Progenitor cell of endocrine pancreas (in vitro differentiated cells): ENCODE results near the gene EEPD1. TPM values are rescaled to one million over a fixed set of nuclear protein-coding genes. Genes with fewer than 3 reads are reported as not detected.

Experiments used
- DNase-seq: peaks from one replicate; pipeline ENCODE4 v3.0.0; 2021; ENCODE audit warnings: low spot score; ENCODE audit not compliant: unreplicated experiment
- H3K27ac Mint-ChIP-seq: 2 replicates; pipeline ENCODE4 v1.8.0; 2021; ENCODE audit warnings: mild to moderate bottlenecking, moderate library complexity, mixed read lengths
- H3K27me3 Mint-ChIP-seq: 2 replicates; pipeline ENCODE4 v1.8.0; 2021; ENCODE audit warnings: mixed read lengths
- H3K36me3 Mint-ChIP-seq: 2 replicates; pipeline ENCODE4 v1.8.0; 2022; ENCODE audit warnings: mixed read lengths; ENCODE audit not compliant: insufficient read depth
- H3K4me1 Mint-ChIP-seq: 2 replicates; pipeline ENCODE4 v1.8.0; 2021; ENCODE audit warnings: low read depth, mixed read lengths
- H3K4me3 Mint-ChIP-seq: 2 replicates; pipeline ENCODE4 v1.8.0; 2021; ENCODE audit warnings: low read depth, mild to moderate bottlenecking, moderate library complexity, mixed read lengths
- H3K9me3 Mint-ChIP-seq: 2 replicates; pipeline ENCODE4 v1.8.0; 2021; ENCODE audit warnings: low read depth, mixed read lengths
- total RNA-seq: library from RNA; stranded (reverse); gene quantifications from 2 replicates; pipeline ENCODE4 v1.2.1, GENCODE V29; 2021
- TF ChIP-seq, protein P1 (sequence below): fragments of 200-600 bp; sonication (generic); IDR thresholded peaks from one replicate; pipeline ENCODE4 v1.5.0; 2021; ENCODE audit warnings: antibody characterized with exemption, mild to moderate bottlenecking; ENCODE audit not compliant: unreplicated experiment

EEPD1 gene
- total RNA-seq, 1 donor from 2014 or later = 10.6 TPM

DNA sequence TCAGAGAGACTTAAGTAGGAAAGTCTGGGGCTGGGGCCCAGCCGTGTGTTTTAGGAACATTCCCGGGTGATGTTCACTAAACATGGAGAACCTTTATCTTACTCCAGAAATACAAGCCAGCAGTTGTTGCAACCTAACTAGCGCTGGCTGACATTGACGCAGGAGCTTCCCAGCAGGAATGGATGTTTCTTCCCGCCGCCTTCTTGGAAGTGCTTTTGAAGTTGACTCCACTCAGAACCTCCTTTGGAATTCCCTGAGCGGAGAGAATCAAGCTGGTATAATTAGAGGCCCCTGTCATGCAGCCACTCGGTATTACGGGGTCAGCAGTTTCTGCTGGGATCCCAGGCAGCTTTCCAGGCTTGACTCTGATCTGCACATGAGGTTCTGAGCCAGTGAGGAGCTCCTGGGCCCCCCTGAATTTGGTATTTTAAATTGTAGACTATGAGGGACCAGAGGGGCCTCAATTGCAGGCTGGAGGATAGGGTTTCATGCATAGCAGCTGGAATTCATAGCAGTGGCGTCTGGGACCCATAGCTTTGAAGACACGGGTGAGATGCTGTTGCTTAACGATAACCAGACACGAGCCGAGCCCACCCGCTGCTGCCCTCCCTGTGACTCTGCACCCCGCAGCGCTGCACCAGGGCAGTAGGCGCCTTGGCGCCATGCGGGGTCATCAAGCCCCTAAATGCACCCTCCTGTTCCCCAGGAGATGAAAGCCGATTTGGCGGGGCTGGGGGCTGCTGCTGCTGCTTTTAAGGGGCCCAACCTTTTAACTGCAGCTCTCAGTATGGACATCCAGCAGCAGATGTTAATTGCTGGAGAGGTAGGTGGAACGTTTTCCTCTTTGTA is 61.8 kb downstream of the EEPD1 start:
- Mint-ChIP-seq H3K4me3 (no peak overlapping the region), H3K27me3 (no peaks in the 10 kb centered on the region), H3K4me1 (peaks cover 16% of the 10 kb centered on the region), H3K36me3 (peaks cover 5% of the 10 kb centered on the region), H3K9me3 (no peaks in the 10 kb centered on the region), H3K27ac (no peak overlapping the region)
- no peak for DNase-seq
- TF ChIP-seq, protein P1, sequence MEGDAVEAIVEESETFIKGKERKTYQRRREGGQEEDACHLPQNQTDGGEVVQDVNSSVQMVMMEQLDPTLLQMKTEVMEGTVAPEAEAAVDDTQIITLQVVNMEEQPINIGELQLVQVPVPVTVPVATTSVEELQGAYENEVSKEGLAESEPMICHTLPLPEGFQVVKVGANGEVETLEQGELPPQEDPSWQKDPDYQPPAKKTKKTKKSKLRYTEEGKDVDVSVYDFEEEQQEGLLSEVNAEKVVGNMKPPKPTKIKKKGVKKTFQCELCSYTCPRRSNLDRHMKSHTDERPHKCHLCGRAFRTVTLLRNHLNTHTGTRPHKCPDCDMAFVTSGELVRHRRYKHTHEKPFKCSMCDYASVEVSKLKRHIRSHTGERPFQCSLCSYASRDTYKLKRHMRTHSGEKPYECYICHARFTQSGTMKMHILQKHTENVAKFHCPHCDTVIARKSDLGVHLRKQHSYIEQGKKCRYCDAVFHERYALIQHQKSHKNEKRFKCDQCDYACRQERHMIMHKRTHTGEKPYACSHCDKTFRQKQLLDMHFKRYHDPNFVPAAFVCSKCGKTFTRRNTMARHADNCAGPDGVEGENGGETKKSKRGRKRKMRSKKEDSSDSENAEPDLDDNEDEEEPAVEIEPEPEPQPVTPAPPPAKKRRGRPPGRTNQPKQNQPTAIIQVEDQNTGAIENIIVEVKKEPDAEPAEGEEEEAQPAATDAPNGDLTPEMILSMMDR = no peak

DNA sequence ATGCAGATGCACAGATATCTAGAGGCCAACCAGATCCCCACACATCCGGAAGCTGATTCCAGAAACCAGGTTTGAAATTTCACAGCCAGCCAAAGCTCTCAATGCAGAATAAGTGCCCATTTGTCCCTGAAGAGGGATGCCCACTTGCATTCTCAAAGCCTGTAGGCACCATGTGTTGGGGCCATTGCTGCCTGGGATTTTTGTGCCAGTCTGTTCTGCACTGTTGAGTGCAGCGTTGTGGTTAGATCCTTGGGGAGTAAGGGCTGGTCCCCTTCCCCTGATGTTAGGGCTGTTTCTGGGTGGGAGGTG is 62.4 kb downstream of the EEPD1 start:
- Mint-ChIP-seq H3K9me3 (no peaks in the 10 kb centered on the region), H3K27me3 (no peaks in the 10 kb centered on the region), H3K36me3 (peaks cover 5% of the 10 kb centered on the region), H3K4me1 (peaks cover 15% of the 10 kb centered on the region), H3K27ac (no peak overlapping the region), H3K4me3 (no peak overlapping the region)
- DNase-seq = no peak
- TF ChIP-seq, protein P1 = no peak

DNA sequence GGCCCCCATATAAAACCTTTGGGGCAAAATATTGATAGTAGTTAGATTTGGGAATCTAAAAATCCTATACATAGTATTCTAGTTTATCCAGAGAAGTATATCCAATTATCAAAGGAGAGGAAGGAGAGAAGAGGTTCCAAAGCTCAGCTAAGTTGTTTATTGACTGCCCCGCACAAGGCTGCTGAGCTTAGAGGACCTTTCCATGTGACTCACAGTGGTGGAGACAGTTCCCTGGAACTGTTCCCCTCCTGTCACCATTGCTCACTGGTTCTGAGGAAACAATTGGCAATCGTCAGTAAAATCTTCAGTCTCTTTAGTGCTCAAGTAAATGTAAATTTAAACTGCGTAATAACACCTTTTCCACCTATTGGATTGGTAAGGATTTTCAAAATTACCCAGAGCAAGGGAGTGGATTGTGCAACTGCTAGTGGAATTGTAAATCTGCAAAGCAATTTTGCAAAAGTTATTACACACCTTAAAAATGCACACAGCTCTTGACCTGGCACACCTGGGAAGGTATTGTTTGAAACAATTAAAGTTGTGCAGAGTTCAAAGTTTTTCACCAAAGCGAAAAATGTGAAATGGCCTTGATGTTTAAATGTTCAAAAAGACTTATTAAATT is 63.1 kb downstream of the EEPD1 start:
- peaks cover 11% of the 10 kb centered on the region for H3K4me1 Mint-ChIP-seq
- TF ChIP-seq, protein P1 = no peak
- H3K27me3 Mint-ChIP-seq = no peaks in the 10 kb centered on the region
- peaks cover 5% of the 10 kb centered on the region for H3K36me3 Mint-ChIP-seq
- H3K27ac Mint-ChIP-seq = no peak overlapping the region
- DNase-seq = no peak
- H3K4me3 Mint-ChIP-seq = no peak overlapping the region
- no peaks in the 10 kb centered on the region for H3K9me3 Mint-ChIP-seq

DNA sequence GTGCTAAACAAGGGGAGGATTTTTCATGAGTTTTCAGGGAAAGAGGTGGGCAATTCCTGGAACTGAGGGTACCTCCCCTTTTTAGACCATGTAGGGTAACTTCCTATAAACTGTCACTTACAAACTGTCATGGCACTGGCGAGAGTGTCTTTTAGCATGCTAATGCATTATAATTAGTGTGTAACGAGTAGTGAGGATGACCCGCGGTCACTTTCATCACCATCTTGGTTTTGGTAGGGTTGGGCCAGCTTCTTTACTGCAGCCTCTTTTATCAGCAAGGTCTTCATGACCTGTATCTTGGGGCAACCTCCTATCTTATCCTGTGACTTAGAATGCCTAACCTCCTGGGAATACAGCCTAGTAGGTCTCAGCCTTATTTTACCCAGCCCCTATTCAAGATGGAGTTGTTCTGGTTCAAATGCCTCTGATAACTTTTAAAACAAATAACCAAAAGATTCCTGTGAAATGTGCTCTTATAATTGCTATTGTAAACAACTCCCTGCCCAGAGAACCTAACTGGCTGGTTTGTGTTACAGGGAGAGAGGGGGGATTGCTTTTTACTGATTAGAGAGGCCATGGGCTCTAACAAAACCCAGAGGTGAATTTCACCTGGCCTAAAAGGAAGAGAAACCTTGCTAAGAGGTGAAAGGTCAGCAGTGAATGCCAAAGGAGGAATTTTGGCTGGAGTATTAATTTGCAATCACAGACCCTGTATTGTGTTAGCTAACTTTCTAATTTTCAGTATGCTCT is 64.3 kb downstream of the EEPD1 start:
- peak overlapping the region; percentile 80 for H3K27ac Mint-ChIP-seq
- H3K36me3 Mint-ChIP-seq = peaks cover 5% of the 10 kb centered on the region
- no peak for DNase-seq
- H3K27me3 Mint-ChIP-seq = no peaks in the 10 kb centered on the region
- TF ChIP-seq, protein P1 = no peak
- H3K4me1 Mint-ChIP-seq = peaks cover 11% of the 10 kb centered on the region
- no peak overlapping the region for H3K4me3 Mint-ChIP-seq
- no peaks in the 10 kb centered on the region for H3K9me3 Mint-ChIP-seq

DNA sequence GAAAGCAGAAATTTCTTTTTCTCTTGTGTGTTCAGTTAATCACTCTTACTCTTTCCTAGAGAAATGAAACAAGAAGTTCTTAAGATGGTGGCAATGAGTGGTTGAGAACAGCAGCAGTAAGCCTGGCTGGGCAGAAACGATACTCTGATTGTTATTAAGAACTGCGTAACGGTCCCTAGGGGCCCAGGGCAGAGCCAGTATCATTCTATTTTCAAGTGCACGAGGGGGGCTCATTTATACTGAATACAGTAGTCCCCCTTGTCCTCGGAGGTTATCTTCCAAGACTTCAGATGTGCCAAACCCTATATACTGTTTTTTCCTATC is 64.9 kb downstream of the EEPD1 start:
- TF ChIP-seq, protein P1 = no peak
- no peak for DNase-seq
- H3K36me3 Mint-ChIP-seq = peaks cover 5% of the 10 kb centered on the region
- no peaks in the 10 kb centered on the region for H3K9me3 Mint-ChIP-seq
- peak overlapping the region; percentile 80 for H3K27ac Mint-ChIP-seq
- peaks cover 11% of the 10 kb centered on the region for H3K4me1 Mint-ChIP-seq
- H3K27me3 Mint-ChIP-seq = no peaks in the 10 kb centered on the region
- no peak overlapping the region for H3K4me3 Mint-ChIP-seq
